ENCODE measurements around the gene MTCH2.
"Not testable (repeated sequence)": the region's sequence is repeated elsewhere in the genome, so short reads cannot be mapped to it uniquely, and the experiment has no call there.

MTCH2 gene

GRCh38 chr11:47688111-47688510 is 45.8 kb upstream of the MTCH2 start:
- no peak overlapping the region for H2BK5ac ChIP-seq (ENCODE audit: low read length)
- no peak overlapping the region for H2AK5ac ChIP-seq (ENCODE audit: low read depth, low read length)
- H3K9ac ChIP-seq (ENCODE audit: low read depth, low read length, poor library complexity), result no peak overlapping the region
- no peaks in the 10 kb centered on the region for H3K9me3 ChIP-seq (replicated peaks in 1 of 2; ENCODE audit: control insufficient read depth in 2 of 2, insufficient read depth in 1 of 2, low read depth in 1 of 2, low read length in 2 of 2)
- H3K27me3 ChIP-seq (ENCODE audit: control insufficient read depth in 3 of 3, insufficient read depth in 3 of 3, low read depth in 1 of 3, low read length in 3 of 3), result no peaks in the 10 kb centered on the region
- H3K4me3 ChIP-seq (ENCODE audit: low read length in 2 of 2), result no peak overlapping the region
- DNase-seq (ENCODE audit: low spot score), result no peak
- H3K14ac ChIP-seq (ENCODE audit: low read length), result no peak overlapping the region
- no peak overlapping the region for H2BK120ac ChIP-seq (ENCODE audit: low read depth, low read length)
- no peak overlapping the region for H3K18ac ChIP-seq (ENCODE audit: low read length)
- no peak overlapping the region for H2BK15ac ChIP-seq (ENCODE audit: low read length)
- H2AFZ ChIP-seq (ENCODE audit: low read length), result no peak overlapping the region
- no CpG with 5 or more reads among the region's 4 CpGs for WGBS, 2 donors (ENCODE audit: extremely low coverage in 2 of 2, insufficient read length in 2 of 2, insufficient replicate concordance in 1 of 2)
- H3K4me1 ChIP-seq (ENCODE audit: control insufficient read depth in 2 of 2, insufficient read depth in 1 of 2, low read depth in 1 of 2, low read length in 2 of 2), result no peaks in the 10 kb centered on the region
- no peak overlapping the region for H4K91ac ChIP-seq (ENCODE audit: low read depth, low read length, poor library complexity)
- no peaks in the 10 kb centered on the region for H3K36me3 ChIP-seq (replicated peaks in 1 of 2; ENCODE audit: control insufficient read depth in 2 of 2, insufficient read depth in 2 of 2, low read length in 2 of 2)
- no peak overlapping the region for H4K8ac ChIP-seq (ENCODE audit: low read depth, low read length)
- no peak overlapping the region for H3K27ac ChIP-seq (replicated peaks; ENCODE audit: low read length)
- no peak overlapping the region for H3K4ac ChIP-seq (ENCODE audit: low read length)
- H3K4me2 ChIP-seq (ENCODE audit: insufficient read depth, low read length, poor library complexity, severe bottlenecking), result no peak overlapping the region
- no peak overlapping the region for H2BK12ac ChIP-seq (ENCODE audit: low read length)
- no peak overlapping the region for H3K23ac ChIP-seq (ENCODE audit: low read depth, low read length, poor library complexity)
- no peaks in the 10 kb centered on the region for H3K79me1 ChIP-seq (ENCODE audit: low read depth, low read length)

- not testable (repeated sequence) for DNase-seq (ENCODE audit: low spot score); H3K79me1 ChIP-seq (ENCODE audit: low read depth, low read length); H2BK120ac ChIP-seq (ENCODE audit: low read depth, low read length); H2BK5ac ChIP-seq (ENCODE audit: low read length); H2AK5ac ChIP-seq (ENCODE audit: low read depth, low read length); H3K18ac ChIP-seq (ENCODE audit: low read length); H3K27ac ChIP-seq (replicated peaks; ENCODE audit: low read length); H3K27me3 ChIP-seq (ENCODE audit: control insufficient read depth in 3 of 3, insufficient read depth in 3 of 3, low read depth in 1 of 3, low read length in 3 of 3); H4K91ac ChIP-seq (ENCODE audit: low read depth, low read length, poor library complexity); H3K23ac ChIP-seq (ENCODE audit: low read depth, low read length, poor library complexity); H3K4me2 ChIP-seq (ENCODE audit: insufficient read depth, low read length, poor library complexity, severe bottlenecking); H3K4ac ChIP-seq (ENCODE audit: low read length); H3K4me3 ChIP-seq (ENCODE audit: low read length in 2 of 2); H2BK15ac ChIP-seq (ENCODE audit: low read length); H3K36me3 ChIP-seq (replicated peaks in 1 of 2; ENCODE audit: control insufficient read depth in 2 of 2, insufficient read depth in 2 of 2, low read length in 2 of 2); H2BK12ac ChIP-seq (ENCODE audit: low read length); H4K8ac ChIP-seq (ENCODE audit: low read depth, low read length); H3K4me1 ChIP-seq (ENCODE audit: control insufficient read depth in 2 of 2, insufficient read depth in 1 of 2, low read depth in 1 of 2, low read length in 2 of 2); H3K9me3 ChIP-seq (replicated peaks in 1 of 2; ENCODE audit: control insufficient read depth in 2 of 2, insufficient read depth in 1 of 2, low read depth in 1 of 2, low read length in 2 of 2); H2AFZ ChIP-seq (ENCODE audit: low read length); H3K9ac ChIP-seq (ENCODE audit: low read depth, low read length, poor library complexity); H3K14ac ChIP-seq (ENCODE audit: low read length)
- WGBS, 2 donors (ENCODE audit: extremely low coverage in 2 of 2, insufficient read length in 2 of 2, insufficient replicate concordance in 1 of 2), result no CpG with 5 or more reads among the region's 3 CpGs
Observed at GRCh38 chr11:47686704-47687103, 44.3 kb upstream of the MTCH2 start.

GRCh38 chr11:47686151-47686550 is 43.8 kb upstream of the MTCH2 start:
- no peak overlapping the region for H2BK120ac ChIP-seq (ENCODE audit: low read depth, low read length)
- no peaks in the 10 kb centered on the region for H3K9me3 ChIP-seq (replicated peaks in 1 of 2; ENCODE audit: control insufficient read depth in 2 of 2, insufficient read depth in 1 of 2, low read depth in 1 of 2, low read length in 2 of 2)
- H4K8ac ChIP-seq (ENCODE audit: low read depth, low read length), result no peak overlapping the region
- no peak overlapping the region for H3K4ac ChIP-seq (ENCODE audit: low read length)
- no peak overlapping the region for H3K23ac ChIP-seq (ENCODE audit: low read depth, low read length, poor library complexity)
- no CpG with 5 or more reads among the region's 1 CpG for WGBS, 2 donors (ENCODE audit: extremely low coverage in 2 of 2, insufficient read length in 2 of 2, insufficient replicate concordance in 1 of 2)
- H2AK5ac ChIP-seq (ENCODE audit: low read depth, low read length), result no peak overlapping the region
- H2AFZ ChIP-seq (ENCODE audit: low read length), result no peak overlapping the region
- DNase-seq (ENCODE audit: low spot score), result no peak
- no peak overlapping the region for H2BK12ac ChIP-seq (ENCODE audit: low read length)
- H3K9ac ChIP-seq (ENCODE audit: low read depth, low read length, poor library complexity), result no peak overlapping the region
- H4K91ac ChIP-seq (ENCODE audit: low read depth, low read length, poor library complexity), result no peak overlapping the region
- H3K18ac ChIP-seq (ENCODE audit: low read length), result no peak overlapping the region
- H3K4me2 ChIP-seq (ENCODE audit: insufficient read depth, low read length, poor library complexity, severe bottlenecking), result no peak overlapping the region
- no peak overlapping the region for H2BK5ac ChIP-seq (ENCODE audit: low read length)
- H3K27ac ChIP-seq (replicated peaks; ENCODE audit: low read length), result no peak overlapping the region
- no peaks in the 10 kb centered on the region for H3K36me3 ChIP-seq (replicated peaks in 1 of 2; ENCODE audit: control insufficient read depth in 2 of 2, insufficient read depth in 2 of 2, low read length in 2 of 2)
- H3K4me3 ChIP-seq (ENCODE audit: low read length in 2 of 2), result no peak overlapping the region
- no peaks in the 10 kb centered on the region for H3K79me1 ChIP-seq (ENCODE audit: low read depth, low read length)
- peaks cover 0 to 4% (median 0%) of the 10 kb centered on the region in 3 experiments for H3K27me3 ChIP-seq (ENCODE audit: control insufficient read depth in 3 of 3, insufficient read depth in 3 of 3, low read depth in 1 of 3, low read length in 3 of 3)
- no peaks in the 10 kb centered on the region for H3K4me1 ChIP-seq (ENCODE audit: control insufficient read depth in 2 of 2, insufficient read depth in 1 of 2, low read depth in 1 of 2, low read length in 2 of 2)
- no peak overlapping the region for H2BK15ac ChIP-seq (ENCODE audit: low read length)
- no peak overlapping the region for H3K14ac ChIP-seq (ENCODE audit: low read length)

DNA sequence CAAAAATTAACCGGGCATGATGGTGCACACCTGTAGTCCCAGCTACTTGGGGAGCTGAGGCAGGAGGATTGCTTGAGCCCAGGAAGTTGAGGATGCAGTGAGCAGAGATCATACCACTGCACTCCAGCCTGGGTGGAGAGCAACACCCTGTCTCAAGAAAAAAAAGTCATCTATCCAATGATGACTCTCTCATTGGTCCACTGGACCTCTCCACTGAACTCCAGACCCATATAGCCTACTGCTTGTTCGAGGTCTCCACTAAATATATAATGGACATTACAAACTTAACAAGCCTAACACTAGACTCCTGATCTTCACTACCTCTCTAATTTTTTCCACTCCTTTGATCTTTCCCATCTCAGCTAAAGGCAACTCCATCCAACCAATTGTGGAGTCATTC is 33.5 kb upstream of the MTCH2 start:
- no peak overlapping the region for H3K14ac ChIP-seq (ENCODE audit: low read length)
- no peak overlapping the region for H4K8ac ChIP-seq (ENCODE audit: low read depth, low read length)
- H3K9me3 ChIP-seq (replicated peaks in 1 of 2; ENCODE audit: control insufficient read depth in 2 of 2, insufficient read depth in 1 of 2, low read depth in 1 of 2, low read length in 2 of 2), result no peaks in the 10 kb centered on the region
- no peaks in the 10 kb centered on the region for H3K27me3 ChIP-seq (ENCODE audit: control insufficient read depth in 3 of 3, insufficient read depth in 3 of 3, low read depth in 1 of 3, low read length in 3 of 3)
- H3K9ac ChIP-seq (ENCODE audit: low read depth, low read length, poor library complexity), result no peak overlapping the region
- H2BK120ac ChIP-seq (ENCODE audit: low read depth, low read length), result no peak overlapping the region
- no peak for DNase-seq (ENCODE audit: low spot score)
- no peaks in the 10 kb centered on the region for H3K79me1 ChIP-seq (ENCODE audit: low read depth, low read length)
- no peak overlapping the region for H3K4ac ChIP-seq (ENCODE audit: low read length)
- WGBS, 2 donors (ENCODE audit: extremely low coverage in 2 of 2, insufficient read length in 2 of 2, insufficient replicate concordance in 1 of 2), result no CpG with 5 or more reads among the region's 2 CpGs
- H2AFZ ChIP-seq (ENCODE audit: low read length), result no peak overlapping the region
- no peak overlapping the region for H2AK5ac ChIP-seq (ENCODE audit: low read depth, low read length)
- H3K18ac ChIP-seq (ENCODE audit: low read length), result no peak overlapping the region
- H3K23ac ChIP-seq (ENCODE audit: low read depth, low read length, poor library complexity), result no peak overlapping the region
- H3K4me3 ChIP-seq (ENCODE audit: low read length in 2 of 2), result no peak overlapping the region
- no peak overlapping the region for H3K27ac ChIP-seq (replicated peaks; ENCODE audit: low read length)
- no peak overlapping the region for H2BK5ac ChIP-seq (ENCODE audit: low read length)
- no peak overlapping the region for H3K4me2 ChIP-seq (ENCODE audit: insufficient read depth, low read length, poor library complexity, severe bottlenecking)
- H3K4me1 ChIP-seq (ENCODE audit: control insufficient read depth in 2 of 2, insufficient read depth in 1 of 2, low read depth in 1 of 2, low read length in 2 of 2), result peaks cover 0 to 2% of the 10 kb centered on the region in 2 donors
- H2BK15ac ChIP-seq (ENCODE audit: low read length), result no peak overlapping the region
- no peak overlapping the region for H2BK12ac ChIP-seq (ENCODE audit: low read length)
- H4K91ac ChIP-seq (ENCODE audit: low read depth, low read length, poor library complexity), result no peak overlapping the region
- no peaks in the 10 kb centered on the region for H3K36me3 ChIP-seq (replicated peaks in 1 of 2; ENCODE audit: control insufficient read depth in 2 of 2, insufficient read depth in 2 of 2, low read length in 2 of 2)
